Stimulated activated CD4-positive, alpha-beta T cell treated with anti-CD3 and anti-CD28 coated beads, Interleukin-12 subunit alpha, Interleukin-12 subunit beta, amount 100 ng/mL, for 24 hours (primary cell): Measurements from ENCODE around the gene PTPRD.

Experiments
- DNase-seq, 2 experiments: peaks; one replicate each; pipeline ENCODE4 v3.0.0-alpha.2; 2020; ENCODE audit warnings: low read depth in 2 of 2

PTPRD gene

DNA sequence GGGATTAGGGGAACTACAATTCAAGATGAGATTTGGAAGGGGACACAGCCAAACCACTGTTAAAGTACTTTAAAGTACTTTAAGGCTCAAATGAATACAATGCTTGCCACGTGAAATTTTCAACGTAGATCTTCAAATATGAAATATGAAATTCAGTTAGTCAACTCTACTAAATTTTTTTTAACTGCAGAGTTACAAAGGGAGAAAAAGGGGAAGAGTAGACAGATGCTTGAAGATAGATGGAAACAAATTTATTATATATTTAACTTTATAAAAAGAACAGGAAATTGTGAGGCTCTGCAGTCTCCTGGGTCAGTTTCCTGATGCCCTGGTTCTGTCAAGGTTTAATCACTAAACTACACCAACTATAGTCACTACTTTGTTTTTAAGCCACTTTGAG, 2027.8 kb downstream of the PTPRD start:
- no peak for DNase-seq

DNA sequence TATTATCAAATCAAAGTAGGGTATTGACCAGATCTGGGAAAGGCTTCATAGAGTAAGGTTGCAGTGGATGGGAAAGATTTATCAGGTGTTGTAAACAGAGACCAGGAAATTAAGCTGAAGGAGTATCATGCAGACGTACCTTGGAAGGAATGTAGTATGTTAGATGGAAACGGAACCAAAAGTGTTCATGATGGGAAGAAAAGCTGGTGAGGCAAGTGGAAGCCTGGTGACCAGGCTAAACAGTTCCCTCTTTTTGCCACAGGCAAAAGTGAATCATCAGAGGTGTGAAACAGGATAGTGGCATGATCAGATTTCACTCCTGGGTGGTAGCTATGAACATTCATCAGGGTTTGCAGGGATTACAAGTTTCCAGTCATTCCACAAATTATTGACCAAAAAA, 2033.1 kb downstream of the PTPRD start:
- DNase-seq = no peak

DNA sequence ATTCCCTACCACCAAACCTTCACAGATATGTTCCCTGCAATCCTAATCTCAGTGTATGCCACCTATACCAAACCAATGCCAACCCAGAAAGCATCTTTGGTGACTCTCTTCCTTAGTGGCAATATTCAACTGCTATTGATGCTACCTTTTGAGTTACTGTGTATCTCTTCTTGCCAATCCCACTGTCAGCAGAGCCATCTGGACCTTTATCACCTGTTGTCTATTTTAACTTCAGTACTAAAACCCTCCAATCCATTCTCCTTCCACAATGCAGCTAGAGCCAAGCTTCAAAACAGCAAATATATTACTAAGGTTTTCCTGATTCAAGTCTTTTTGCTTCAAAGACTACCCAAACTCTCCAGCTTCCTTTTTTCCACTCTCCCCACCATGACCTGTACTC, 2036.1 kb downstream of the PTPRD start:
- no peak for DNase-seq

DNA sequence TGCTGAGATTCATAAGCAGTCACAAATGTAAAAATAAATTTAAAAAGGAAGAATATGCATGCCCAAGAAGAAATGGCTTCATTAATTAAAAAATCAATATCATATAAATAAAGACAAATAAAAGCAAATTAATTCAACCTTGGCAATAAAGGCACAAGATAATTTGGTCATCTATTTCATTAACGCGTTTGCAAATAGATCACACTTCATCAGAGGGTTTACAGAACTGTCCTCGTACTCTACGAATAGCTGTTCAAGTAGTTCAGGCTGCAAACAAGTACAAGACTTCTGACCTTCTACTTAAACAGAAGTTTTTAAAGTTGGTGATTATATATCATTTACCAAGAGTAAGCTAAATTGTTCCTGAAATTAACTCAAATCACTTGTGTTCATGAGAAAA, 2038.0 kb downstream of the PTPRD start:
- DNase-seq = no peak

DNA sequence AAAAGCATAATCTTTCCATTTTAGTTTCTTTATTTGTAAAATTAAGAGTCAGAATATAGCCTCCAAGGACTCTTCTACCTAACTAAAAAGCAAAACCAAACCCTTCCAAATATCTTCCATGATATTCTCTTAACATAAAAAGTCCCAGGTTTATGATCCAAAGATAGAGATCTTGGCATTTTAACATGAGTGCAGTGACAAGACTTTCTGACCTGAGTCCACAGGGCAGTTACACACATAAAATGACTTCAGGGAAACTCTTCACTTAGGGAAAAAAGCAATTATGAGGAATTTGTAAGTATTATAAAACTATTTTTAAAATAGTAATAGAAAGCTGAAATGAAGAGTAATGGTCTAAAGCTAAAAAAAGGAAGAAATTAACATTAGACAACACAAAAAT, 2040.6 kb downstream of the PTPRD start:
- no peak for DNase-seq

DNA sequence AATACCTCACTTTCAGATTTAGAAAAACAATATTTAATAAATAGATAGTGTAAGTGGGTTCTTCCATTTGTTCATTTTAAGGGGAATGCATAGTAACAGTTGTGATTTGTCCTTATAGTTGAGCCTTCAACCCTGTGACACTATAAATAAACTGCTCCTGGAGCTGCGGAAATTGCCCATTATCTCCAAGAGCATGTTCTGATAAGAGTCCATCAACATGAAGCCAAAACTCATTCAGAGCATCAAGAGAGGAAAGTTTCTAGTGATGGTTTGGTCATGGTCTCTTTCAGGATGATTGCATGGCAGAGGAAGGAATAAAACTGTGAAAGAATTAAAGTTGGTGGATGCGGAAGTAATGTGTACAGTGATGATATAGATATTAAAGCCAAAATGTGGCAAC, 2041.2 kb downstream of the PTPRD start:
- no peak for DNase-seq

DNA sequence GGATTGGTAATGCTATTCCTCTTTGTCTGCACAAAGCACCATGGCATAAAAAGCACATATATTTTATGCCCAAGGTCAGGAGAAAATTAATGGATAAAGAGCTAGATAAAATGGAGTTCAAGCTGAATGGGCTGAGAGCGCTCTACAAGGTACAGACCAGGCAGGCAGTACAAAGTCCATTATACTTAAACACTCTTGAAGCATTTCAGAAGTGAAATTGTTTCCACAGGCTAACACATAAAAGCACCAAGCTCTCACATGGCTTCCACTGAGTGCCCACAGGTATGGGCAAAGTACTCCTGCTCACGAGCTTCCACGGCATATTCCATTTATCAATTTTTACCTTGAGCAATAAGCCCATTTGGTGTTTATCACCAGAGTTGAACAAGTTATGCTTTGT, 2042.0 kb downstream of the PTPRD start:
- no peak for DNase-seq

DNA sequence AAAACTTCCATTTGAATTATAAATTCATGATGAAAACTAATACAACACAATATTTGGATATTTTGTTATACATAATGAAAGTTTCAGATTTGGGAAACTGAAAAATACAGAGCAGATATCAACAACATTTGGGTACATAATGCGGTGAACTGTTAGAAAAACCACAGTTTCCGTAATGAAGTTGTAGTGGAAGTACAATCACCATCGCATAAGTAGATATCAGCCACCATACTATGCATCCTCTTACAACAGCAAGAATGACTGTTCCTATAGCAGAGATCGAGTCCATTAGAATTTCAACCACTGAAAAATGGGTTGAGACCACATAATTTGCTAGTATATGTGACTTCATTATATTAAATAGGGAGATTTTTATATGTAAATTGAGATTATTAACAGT, 2043.0 kb downstream of the PTPRD start:
- no peak for DNase-seq

DNA sequence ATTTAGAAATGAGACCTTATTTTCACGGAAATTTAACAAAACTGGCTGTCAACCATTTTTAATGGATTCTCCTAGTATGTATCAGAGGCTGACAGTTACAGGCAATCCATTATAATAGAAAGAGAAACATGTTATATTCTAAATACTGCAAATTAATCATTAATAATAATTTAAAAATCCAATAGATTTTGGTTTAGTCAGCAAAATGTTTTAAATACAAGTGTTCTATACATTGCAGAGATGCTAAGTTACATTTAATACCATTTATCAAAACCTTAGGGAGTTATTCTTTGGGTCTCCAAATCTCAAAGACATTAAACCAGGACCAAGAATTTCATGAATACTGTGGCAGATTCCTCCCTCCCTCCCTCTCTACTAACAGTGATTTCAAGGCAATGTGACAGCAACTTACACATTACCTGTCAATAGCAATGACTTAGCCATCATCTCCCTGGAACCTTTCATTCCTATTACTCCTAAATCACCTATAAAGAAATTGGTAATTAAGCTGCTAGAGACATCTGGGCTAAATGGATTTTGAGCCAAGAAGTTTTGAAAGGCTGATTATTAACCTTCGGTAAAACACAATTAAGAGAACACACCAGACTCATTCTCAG, 2044.7 kb downstream of the PTPRD start:
- no peak for DNase-seq

DNA sequence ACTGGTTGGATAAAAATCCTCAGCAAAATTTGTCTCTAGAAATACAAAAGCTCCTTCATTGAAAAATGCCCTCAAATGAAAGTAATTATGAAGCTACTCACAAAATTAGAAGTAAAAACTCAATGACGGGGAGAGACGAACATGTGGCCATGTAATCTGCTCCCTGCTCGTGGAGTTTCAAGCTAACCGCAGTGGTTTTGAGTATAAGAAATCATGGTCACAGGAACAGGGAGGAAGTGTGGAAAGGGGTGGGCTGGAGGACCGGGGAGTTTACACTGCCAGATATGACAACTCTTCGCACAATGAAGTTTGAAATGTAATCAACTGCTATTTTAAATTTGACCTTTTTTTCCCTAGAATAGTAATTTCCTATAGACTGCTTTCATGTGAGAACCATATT, 2047.8 kb downstream of the PTPRD start:
- DNase-seq = no peak

DNA sequence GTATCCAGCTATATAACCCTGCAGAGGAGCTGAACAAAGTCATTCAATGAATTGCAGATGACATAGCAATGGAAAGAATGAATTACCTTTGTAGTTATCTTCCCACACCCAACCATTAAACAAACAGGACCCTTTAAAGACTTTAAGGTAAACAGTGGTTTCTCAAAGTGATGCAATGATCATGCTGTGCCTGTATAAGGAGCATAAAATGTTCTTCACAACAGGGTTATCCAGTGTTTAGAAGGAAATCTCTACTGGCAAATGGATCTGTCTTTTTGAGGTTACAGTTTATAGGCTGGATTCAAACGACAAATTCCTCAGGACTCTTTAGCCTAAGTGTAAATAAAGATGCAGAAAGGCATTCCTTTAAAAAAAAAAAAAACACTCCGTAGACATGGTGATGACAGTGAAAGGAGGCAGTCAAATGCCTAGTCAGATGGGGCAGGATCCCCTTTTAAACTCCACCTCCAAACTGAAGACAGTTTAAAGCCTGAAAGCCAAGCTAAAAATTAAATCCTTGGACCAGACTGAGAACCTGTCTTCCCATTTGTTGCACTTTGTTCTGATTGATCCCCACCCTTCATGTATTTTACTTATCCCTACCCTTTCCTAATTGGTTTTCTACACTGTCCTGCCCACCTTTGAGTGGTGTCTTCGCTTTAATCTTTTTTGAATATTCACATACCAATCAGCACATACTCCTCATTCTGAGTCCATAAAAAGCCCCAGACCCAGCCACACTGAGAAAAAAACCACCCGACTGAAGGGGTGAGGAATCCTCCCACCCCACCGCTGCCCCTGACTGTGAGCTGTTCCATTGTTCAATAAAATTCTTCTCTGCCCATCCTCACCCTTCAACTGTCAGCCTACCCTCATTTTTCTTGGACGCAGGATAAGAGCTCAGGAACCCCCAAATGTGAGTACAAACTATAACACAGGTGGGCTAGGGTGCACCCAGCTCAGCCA, 2052.0 kb downstream of the PTPRD start:
- DNase-seq = no peak

DNA sequence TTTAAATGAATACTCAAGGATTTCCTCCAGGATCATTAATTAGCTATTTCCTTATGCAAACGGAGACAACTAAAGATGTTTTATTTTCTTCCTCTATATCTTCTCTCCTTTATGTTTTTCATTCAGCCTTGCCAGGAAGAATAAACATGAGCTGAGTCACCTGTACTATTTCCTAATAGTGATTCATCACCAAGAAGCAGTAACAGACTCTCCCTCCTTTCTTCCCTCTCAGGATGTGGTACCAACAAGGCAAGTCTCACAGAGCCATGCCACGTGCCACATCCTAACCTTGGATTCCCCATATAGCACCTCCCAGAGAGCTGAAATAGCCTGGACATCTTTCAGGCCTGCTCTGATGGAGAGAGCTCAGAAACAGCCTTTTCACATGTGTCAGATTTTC, 2054.6 kb downstream of the PTPRD start:
- DNase-seq = no peak

DNA sequence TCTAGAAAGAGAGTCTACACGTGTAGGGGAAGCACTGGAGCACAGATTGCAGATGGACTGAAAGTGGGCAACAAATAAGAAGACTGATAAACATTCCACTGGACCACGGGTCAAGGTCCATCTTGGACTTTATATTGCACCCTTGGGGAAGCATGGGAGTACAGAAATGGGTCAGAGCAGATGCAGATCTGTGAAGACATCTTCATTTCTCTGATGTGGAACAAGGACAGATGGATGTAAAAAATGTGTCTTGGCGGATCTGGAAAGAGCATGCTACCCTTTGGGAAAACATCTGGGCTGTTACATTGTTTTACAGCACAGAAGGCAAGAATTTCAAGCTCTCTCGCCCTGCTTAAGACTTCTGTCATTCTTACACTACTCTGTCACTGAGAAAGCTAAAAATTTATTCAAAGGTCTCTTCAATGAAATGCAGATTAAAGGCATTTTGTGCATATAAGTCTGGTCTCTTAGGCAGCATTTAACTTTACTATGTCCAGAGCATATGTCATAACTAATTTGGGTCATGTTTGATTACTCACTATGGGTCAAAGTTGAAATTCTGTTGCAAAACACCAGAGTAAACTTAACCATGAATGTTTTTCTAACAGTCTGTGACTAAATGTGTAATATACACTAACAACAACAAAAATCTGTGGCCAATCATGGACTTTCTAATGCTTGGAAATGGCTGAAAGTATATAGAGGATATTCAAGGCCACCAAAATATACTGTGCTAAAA, 2056.9 kb downstream of the PTPRD start:
- DNase-seq = no peak

DNA sequence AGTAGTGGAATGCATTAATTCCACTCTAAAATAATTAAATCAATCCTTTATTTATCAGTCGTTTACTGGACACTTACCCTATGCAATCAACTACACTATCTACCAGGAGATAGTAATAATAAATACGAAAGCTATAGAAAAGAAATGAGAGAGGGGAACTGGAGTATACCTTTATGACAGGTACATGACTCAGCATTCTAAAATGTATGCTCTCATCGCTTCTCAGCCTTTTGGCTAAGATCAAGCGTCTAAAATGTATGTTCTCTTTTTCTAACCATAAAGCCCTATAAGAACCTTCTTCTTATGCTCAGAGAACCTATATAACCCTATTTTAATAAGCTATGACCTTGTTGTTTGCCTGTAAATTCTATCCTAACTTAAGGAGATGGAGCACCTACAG, 2059.4 kb downstream of the PTPRD start:
- no peak for DNase-seq

DNA sequence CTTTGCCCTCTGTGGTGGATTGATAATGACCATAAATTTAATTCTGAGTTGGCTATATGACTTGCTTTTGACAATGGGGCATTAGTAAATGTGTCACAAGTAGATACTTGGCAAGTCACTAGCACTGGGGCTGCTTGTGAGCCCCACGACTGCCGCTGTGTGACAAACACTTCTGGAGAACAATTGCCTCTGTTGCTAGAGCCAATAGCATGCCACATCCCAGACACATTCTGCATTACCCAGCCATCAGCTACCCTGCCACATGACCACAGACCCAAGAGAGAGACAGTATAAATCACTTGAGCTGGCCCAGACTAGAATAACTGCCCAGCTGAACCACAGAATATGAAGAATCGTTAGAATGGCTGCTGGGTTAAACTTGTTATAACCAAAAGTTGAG, 2060.1 kb downstream of the PTPRD start:
- no peak for DNase-seq

DNA sequence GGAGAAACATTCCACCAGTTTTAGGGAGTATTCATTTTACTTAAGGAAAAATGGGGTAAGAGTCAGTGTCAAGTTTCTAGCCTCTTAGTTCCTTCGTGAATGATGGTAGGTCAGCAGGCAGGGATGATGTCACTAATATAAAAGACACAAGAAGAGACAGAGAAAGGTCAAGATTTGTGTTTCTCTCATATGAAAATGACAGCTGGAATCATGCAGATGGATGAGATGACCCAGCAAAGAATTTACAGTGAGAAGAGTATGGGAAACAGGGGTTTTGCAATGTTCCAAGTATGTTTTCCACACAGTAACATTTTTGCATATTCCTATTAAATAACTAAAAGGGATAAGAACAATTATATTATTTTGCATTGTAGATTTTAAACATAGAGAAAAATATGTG, 2063.6 kb downstream of the PTPRD start:
- no peak for DNase-seq

DNA sequence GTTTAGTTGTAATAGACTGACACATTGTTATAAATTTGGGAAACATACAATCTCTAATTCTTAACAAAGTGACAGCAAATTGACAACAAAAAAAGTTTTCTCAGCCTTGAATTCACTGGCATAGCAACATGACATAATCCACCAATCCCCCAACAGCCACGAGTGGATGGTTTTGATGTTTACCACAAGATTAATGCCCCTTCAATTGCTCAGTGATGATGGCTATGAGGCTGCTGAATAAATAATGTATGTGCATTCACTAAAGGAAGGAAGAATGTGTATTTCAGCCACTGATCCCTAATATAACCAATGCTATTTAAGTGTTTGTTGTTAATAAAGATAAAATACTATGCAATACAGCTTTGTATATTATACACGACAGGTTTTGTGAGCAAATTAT, 2069.6 kb downstream of the PTPRD start:
- DNase-seq = no peak

DNA sequence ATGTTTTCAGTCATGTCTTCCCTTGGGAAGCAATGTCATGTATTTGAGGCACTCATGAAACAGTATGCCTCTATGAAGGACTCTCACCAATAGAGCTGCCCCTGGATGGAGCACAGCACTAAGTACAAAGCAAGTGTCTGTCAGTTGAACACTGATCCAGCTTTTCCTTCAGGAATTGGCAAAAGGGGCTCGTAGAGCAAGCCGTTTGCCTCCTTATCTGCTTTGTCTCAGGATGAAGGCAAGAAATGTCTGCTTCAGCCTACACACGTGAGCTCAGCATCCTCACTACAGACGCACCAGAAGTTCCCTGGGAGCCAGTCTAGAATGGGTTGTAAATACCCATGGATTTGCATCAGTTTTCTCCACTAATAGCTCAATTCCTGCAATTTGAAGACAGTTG, 2070.3 kb downstream of the PTPRD start:
- DNase-seq = no peak

DNA sequence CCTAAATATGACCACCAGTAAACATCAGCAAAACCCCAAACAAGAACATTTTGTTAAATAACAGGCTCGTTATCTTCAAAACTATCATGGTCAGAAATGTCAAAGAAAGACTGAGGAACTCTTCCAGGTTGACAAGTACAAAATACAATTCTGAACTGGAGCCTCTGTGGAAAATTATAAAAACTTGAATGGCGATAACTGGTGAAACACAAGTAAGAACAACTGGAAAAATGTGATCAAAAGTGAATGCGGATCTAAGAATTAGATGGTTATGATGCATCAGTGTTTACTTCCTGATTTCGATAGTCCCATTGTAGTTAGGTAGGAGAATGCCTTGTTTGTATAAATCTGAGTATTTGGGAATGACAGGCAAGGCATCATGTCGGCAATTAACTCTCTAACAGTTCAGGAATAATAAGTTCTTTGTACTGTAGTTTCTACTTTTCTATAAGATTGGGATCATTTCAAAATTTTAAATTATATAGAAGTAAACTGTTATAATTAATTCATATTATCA, 2073.1 kb downstream of the PTPRD start:
- DNase-seq = no peak

DNA sequence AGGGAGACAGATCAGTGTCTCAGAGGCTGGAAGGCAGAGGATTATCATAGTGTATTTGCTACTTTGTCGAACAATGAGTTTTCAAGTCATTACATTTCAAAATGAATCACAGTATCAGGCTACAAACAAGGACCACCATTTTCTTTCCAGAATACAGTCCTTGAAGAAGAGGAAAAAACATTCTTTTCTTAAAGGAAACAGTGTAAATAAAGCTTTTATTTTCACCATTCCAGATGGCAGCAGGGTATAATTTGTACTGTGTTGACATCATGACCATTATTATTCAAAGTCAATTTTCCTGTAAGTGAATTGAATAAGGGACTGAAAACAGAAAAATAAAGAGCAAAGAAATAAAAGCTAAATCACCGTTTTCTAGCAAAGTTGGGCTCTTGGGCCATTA, 2076.0 kb downstream of the PTPRD start:
- DNase-seq = no peak

DNA sequence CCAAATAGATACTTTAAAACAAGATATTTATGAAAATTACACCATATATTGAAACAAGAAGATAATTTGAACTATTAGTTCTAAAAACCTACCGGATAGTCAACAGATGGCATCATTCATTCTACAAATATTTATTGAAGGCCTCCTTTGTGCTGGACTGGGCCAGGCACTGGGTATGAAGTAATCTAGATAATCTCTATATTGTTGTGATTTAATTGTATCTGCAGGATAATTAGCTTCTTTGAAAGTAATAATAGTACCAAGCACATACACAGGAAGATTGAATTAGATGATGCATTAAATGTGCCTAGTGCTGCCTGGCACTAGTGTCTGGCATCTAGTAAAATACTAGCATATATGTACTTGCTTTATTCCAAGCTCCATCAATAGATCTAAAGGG, 2078.0 kb downstream of the PTPRD start:
- DNase-seq = no peak

DNA sequence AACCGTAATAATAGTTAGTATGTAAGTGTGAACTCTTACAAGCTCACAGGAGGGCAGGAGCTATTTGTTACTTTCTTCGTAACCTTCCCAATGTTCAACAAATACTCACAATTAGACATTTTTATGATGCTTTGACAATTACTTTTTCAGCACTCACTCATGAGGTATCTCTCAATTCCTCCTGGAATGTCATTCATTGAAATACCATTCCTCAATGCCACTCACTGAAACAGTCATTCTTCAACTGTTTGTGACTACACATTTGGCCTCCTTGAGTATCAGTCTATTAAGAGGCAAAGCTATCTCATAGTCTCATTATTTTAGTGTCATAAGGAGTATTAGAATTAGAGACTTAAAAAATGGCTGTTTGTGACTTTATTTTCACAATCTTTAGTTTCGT, 2079.1 kb downstream of the PTPRD start:
- DNase-seq = no peak
